HG03575 (cell line): ENCODE results near the gene SLC8A1.

Experiments
- ATAC-seq: cut with Tn5 transposase; IDR thresholded peaks from one replicate; pipeline ENCODE4 v1.9.1; 2021; ENCODE audit not compliant: unreplicated experiment, insufficient number of reproducible peaks, low FRiP score; ENCODE audit errors: extremely low read depth

Gene SLC8A1

DNA sequence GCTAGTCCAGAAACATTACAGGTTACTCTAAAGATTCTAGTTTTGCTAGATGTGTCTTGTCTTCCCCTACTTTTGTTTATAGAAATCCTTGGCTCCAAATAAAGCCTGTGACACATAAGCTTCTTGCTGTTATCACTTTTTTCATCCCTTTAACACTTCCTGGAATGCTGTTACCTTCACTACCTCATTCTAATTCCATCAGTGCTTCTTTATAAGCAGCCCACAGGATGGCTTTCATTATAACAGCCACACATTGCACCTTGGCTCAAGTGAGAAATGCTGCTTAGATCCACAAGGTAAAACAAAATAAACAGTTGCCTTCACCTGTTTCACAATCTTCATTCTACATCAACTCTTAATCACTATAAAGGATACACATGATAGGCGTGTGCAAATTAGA lies 221.7 kb downstream of the SLC8A1 start:
- no peak for ATAC-seq

DNA sequence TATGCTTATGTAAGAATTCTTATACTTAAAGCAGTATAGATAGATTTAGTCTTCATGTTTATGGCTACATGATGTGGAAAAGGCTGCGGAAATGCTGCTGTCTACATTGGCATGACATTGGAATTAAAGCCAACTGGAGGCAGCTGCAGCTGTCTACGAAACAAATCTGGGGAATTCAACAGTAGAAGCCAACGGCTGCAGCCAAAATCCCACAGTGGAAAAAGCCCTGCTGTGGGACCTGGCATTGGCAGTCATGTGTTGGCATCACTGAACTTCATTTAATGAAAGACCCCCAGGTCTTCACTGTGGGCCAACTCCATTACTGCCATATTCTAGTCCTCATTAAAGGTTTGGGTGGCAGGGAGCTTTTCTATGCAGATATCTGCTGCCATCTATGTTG lies 223.6 kb downstream of the SLC8A1 start:
- no peak for ATAC-seq

GRCh38 chr2:40227210-40227609 lies 224.7 kb downstream of the SLC8A1 start:
- ATAC-seq = no peak

DNA sequence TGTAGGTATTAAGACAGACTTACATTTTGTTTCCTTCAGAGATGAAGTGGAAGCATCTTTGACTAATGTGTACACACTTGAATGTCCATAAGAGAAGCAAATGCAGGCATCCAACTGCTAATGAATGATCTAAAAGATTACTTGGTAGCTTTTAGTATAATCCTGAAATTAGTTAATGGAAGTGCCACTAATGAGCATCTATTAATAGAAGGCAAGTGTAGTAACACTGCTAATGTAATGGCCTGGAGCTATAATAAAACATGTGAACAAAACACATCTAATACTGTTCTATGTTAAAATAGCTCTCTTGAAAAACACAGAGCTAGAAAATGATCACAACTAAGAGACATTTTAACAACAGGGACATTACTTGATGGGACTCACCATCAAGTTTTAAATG lies 225.3 kb downstream of the SLC8A1 start:
- ATAC-seq = no peak

DNA sequence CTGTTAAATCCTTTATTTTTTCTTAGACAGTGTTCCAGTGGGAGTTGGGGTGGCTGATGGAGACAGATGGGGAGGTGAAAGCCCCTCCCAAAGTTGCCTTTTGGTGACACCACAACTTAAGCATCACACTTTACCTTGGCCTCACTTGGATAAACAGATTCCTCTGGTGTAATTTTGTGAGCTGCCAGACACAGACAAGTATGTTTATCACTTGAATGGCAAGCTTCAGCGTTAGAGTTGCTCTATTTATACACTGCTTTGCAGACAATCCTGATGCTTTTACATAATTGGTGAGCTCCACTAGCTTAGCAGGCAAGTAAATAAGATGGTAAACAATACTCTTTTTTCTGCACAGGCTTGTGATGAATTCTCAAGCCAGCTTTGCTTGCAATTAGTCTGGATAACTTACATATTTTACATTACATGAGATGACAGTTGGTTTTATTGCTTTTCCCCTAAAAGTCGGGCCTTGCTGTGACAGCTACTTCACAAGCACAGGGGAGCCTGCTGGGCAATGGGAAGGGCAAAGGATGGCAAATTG lies 226.2 kb downstream of the SLC8A1 start:
- ATAC-seq = no peak

GRCh38 chr2:40224318-40224717 lies 227.6 kb downstream of the SLC8A1 start:
- no peak for ATAC-seq

- no peak for ATAC-seq
These were observed 231.5 kb downstream of the SLC8A1 start for GRCh38 chr2:40220177-40220925.

DNA sequence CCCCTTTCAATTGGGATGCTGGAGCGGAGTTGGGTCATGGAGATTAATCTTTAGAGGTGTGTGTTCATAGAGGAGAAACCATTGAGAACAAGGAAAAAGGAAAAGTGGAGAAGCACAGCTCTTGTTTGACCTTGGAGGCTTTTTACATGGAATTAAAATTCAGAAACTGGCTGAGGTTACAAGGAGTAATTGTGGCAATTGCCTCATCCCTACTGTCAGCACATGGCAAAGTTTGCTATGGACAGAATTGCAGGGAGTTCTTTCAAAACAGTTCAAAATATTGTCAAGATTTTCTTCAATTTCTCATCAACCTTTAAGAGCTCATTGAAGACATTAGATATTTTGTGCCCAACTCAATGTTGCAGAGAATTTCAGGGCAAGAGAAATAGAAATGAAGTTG lies 232.7 kb downstream of the SLC8A1 start:
- ATAC-seq = no peak

- ATAC-seq = no peak
These were observed 233.2 kb downstream of the SLC8A1 start for GRCh38 chr2:40218679-40219078.

DNA sequence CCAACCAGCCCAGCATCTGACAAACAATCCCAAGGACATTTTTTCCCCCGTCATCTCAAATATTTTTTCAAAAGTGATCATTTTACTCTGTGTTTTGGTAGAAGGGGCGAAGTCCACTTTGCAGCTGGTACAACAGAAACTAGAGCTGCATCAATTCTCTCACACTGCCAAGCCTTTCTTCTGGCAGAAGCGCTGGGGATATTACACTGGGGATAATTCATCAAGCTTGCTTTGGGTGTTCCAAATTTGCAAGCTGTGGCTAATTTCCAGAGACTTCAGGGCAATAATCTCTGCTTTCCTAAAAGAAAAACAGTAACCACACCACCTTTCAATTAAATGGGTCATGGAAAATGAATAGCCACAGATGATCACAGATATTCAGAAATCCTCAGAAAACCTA lies 238.3 kb downstream of the SLC8A1 start:
- ATAC-seq = no peak

DNA sequence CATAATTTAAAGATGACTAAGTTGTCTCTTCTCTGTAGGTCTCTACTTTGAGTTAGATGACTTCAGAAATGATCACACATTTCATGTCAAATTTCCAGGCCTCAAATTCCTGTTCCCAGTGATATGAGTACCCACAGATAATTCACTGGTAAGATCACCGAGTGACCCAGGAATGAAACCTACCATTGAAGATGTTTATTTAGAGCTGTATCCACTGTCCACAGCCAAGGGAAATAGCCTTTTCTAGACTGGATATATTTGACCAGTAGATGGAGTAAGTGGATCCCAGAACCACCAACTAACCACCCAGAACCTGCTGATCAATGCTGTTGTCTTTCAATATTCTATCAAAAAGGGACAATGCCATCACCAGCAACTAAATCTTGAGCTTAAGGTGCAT lies 238.8 kb downstream of the SLC8A1 start:
- ATAC-seq = no peak

DNA sequence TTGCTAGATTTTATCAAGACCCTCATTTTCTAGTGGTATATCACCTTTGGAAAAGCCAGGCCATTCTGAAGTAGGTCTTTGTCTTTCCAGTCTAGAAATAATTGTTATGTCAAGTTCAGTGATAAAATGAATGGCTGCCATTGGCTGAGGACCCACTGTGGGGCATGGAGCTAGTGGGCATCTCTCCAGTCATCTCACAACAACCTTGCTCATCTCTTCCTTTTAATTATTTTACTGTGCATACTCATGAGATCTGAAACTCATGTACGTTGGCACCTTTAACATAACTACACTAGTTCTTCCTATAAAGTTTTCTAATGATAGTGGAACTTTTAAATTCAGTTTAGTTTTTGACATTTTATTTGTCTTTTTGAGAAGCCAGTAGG lies 240.9 kb downstream of the SLC8A1 start:
- no peak for ATAC-seq

GRCh38 chr2:40210344-40210967 lies 241.4 kb downstream of the SLC8A1 start:
- no peak for ATAC-seq

GRCh38 chr2:40209761-40210160 lies 242.1 kb downstream of the SLC8A1 start:
- ATAC-seq = no peak

DNA sequence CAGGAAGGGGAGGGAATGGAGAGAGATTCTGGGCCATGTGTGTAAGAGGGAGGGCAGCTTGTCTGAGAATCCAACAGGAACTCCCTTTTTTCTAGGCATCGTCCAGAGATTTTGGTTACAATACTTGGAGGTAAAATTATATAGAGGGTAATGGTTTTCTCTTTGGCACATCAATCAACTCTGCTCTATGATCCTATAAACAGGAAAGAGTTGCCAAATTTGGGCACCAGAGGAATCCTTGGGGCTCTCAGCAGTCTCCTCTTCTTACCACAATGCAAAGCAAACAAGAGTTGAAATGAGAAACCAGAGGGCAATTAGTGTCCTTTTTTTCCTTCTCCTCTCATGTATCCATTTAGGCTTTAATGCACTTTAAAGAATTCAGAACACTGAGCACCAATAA lies 243.4 kb downstream of the SLC8A1 start:
- ATAC-seq = no peak

DNA sequence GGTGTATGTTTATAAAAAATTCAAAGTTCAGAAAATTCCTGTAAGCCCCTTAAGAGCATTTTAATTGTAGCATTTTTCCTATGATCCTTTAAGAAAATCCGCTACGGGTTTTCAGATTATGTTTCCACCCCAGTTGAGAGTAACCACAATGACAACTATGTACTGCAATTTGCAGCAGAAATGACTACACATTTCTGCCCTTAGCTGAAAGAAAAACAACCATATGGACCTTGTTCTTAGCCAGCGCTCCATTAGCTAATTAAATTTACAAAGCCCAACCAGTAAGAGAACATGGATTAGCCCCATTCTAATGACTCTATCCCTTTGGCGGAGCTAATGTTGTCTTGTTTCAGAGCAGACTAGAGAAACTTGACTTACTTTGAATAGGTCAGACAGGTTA lies 247.6 kb downstream of the SLC8A1 start:
- ATAC-seq = no peak

DNA sequence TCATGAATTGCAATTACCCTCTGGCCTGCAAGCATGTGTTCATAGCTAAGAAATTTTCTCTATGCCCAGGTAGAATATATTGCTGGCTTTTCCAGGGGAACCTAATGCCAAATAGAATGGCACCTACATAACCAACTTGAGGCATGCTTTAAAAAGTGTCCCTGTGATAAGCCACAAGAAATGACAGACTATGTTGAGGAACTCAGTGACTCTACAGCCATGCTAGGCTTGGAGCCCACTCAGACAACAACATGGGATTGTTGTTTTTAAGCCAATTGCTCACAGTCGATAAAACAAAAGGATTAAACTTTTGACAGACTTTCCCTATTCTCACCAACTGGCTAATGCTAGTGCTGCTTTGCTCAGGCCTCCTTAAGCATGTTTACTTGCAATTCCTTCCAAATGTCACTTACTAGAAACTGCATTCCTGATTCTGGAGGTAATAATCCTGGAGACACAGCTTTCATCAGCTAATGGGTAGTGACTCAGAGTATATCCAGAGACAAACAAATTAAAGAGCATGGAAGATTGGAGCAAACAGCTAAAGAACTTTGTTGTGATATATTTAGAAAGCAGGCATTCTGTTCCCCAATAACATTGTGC lies 249.0 kb downstream of the SLC8A1 start:
- ATAC-seq = no peak

- no peak for ATAC-seq
These were observed 250.5 kb downstream of the SLC8A1 start for GRCh38 chr2:40201425-40201824.

DNA sequence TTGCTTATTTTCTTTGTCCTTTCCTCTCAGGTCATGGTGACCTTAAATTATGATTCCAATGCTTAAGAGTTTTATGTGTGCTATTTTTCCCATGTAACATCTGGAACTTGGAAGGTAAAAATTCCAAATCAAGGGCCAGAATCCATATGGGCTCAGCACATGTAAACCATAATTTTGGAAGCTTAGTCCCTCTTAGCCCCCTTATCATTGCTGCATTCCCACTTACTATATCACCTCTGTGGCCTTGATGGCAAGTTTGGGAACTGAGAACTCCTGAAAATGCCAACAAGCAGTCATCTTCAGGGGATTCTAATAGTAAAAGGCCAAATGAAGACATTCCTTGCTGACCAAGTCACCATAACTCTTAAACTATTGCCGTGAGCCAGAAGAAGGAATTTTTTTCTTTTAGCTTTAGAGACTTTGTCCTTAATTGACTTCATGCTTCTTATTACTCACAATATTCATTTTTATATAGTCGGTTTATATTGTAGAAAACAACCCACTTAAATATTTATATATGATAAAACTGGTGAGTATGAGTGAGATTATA lies 251.4 kb downstream of the SLC8A1 start:
- ATAC-seq = no peak

- ATAC-seq = no peak
These were observed 252.1 kb downstream of the SLC8A1 start for GRCh38 chr2:40199771-40200170.
